Left ventricle myocardium inferior (tissue), 1 donor: ENCODE measurements around the gene LRRC51. TPM values are rescaled to one million over a fixed set of nuclear protein-coding genes. Genes with fewer than 3 reads are reported as not detected.
A peak's percentile ranks its signal among the peaks of the same experiment; 100 is the strongest.

Experiments used
- DNase-seq: peaks from one replicate; pipeline ENCODE4 v3.0.0-alpha.2; 2020
- H3K27ac ChIP-seq: fragments of 200-600 bp; replicated peaks from 2 replicates; pipeline ENCODE4 v1.8.0; 2021
- H3K27me3 ChIP-seq: fragments of 200-600 bp; 2 replicates; pipeline ENCODE4 v1.8.0; 2021; ENCODE audit warnings: low read depth
- H3K36me3 ChIP-seq: fragments of 200-600 bp; 2 replicates; pipeline ENCODE4 v1.8.0; 2021
- H3K4me1 ChIP-seq: fragments of 200-600 bp; 2 replicates; pipeline ENCODE4 v1.8.0; 2021
- H3K4me3 ChIP-seq: fragments of 200-600 bp; 2 replicates; pipeline ENCODE4 v1.8.0; 2021; ENCODE audit warnings: mild to moderate bottlenecking, moderate library complexity
- H3K9me3 ChIP-seq: fragments of 200-600 bp; replicated peaks from 2 replicates; pipeline ENCODE4 v1.8.0; 2021
- CTCF ChIP-seq: fragments of 200-600 bp; IDR thresholded peaks from 2 replicates; pipeline ENCODE4 v1.8.0; 2021; ENCODE audit warnings: antibody characterized with exemption, mild to moderate bottlenecking, borderline replicate concordance
- intact Hi-C: fragments of 100-400 bp; cut with micrococcal nuclease; formaldehyde crosslinking; loops from one replicate; pipeline ENCODE4 v1.11.0; 2022
- total RNA-seq: library from RNA; stranded (reverse); fragmentation: NEBNext Ultra II Directional; extraction: Animal tissue kit (Norgen Biotek cat#: 25700); gene quantifications from one replicate; pipeline ENCODE4 v1.2.1, GENCODE V29; 2021
- donor health status: DM: no; HTN: yes; CAD: no; lungs with severe emphysema.

The LRRC51 gene
- total RNA-seq, 1 donor from 2014 or later: 3.5 TPM

DNA sequence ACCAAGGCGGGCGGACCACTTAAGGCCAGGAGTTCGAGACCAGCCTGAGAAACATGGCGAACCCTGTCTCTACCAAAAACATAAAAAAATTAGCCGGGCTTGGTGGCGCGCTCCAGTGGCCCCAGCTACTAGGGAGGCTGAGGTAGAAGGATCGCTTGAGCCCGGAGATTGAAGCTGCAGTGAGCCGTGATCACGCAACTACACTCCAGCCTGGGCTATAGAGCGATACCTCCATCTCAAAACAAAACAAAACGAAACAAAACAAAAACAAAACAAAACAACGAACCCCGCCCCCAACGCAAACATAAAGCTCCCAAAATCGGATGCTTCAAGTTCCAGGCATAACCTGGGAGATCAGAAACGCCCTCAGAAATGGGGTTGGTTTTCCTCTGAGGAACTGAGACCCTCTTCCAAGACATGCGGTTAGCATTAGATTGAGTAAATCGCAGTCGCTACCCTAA lies 564 bp downstream of the LRRC51 start:
- no peak for TF ChIP-seq CTCF
- Histone ChIP-seq H3K27ac (peak overlapping the region; percentile 87), H3K9me3 (no peaks in the 10 kb centered on the region), H3K27me3 (no peaks in the 10 kb centered on the region), H3K4me1 (peaks cover 22% of the 10 kb centered on the region), H3K36me3 (peaks cover 2% of the 10 kb centered on the region), H3K4me3 (peak overlapping the region; percentile 79)
- DNase-seq: no peak
- intact Hi-C loops: no loop called here

GRCh38 chr11:72081821-72082453 lies 1.3 kb downstream of the LRRC51 start:
- H3K27me3 ChIP-seq: no peaks in the 10 kb centered on the region
- no peak for TF ChIP-seq CTCF
- H3K9me3 ChIP-seq: no peaks in the 10 kb centered on the region
- DNase-seq: no peak
- H3K4me1 ChIP-seq: peaks cover 22% of the 10 kb centered on the region
- no peak overlapping the region for H3K4me3 ChIP-seq
- intact Hi-C loops: no loop called here
- H3K27ac ChIP-seq: peak overlapping the region; percentile 87
- no peaks in the 10 kb centered on the region for H3K36me3 ChIP-seq

DNA sequence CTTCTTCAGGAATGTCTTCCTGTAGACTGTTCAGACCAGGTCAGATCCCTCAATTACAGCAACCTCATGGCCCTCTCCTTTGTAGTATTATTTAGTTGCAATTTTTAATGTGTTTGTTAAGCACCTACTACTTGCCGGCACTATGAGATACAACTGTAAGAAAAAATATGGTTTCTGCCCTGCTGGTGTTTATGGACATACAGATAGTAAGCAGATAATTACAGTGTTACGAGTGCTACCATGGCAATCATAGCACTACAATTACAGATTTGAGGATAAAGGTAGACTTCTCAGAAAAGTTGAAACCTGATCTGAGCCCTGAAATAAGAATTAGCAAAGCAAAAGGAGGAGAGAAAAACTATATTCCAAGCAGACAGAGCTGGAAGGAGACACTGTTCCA lies 2.8 kb downstream of the LRRC51 start:
- Histone ChIP-seq H3K4me3 (no peak overlapping the region), H3K9me3 (no peaks in the 10 kb centered on the region), H3K27me3 (no peaks in the 10 kb centered on the region), H3K27ac (no peak overlapping the region), H3K4me1 (peaks cover 22% of the 10 kb centered on the region), H3K36me3 (peaks cover 5% of the 10 kb centered on the region)
- intact Hi-C loops: no loop called here
- DNase-seq: no peak
- no peak for TF ChIP-seq CTCF

DNA sequence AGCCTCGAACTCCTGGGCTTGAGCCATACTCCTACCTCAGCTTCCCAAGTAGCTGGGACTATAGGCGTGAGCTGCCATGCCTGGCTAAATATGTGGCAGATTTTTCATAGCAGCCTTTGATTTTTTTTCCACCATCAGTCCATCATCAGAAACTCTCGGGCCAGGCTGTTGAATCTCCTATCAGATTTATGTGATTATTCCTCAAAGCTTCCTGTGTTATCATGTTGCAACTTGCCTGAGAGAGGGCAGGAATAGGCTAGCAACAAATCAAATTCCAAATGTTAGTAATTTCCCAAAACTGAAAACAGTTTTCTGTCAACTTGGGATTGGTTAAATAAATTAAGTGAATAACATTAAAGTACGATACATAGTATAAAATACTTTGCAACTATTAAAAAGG lies 3.4 kb downstream of the LRRC51 start:
- no peak overlapping the region for H3K27ac ChIP-seq
- peaks cover 17% of the 10 kb centered on the region for H3K4me1 ChIP-seq
- H3K36me3 ChIP-seq: peaks cover 8% of the 10 kb centered on the region
- no peak overlapping the region for H3K4me3 ChIP-seq
- DNase-seq: no peak
- intact Hi-C loops: no loop called here
- no peaks in the 10 kb centered on the region for H3K9me3 ChIP-seq
- TF ChIP-seq CTCF: no peak
- H3K27me3 ChIP-seq: no peaks in the 10 kb centered on the region

- no peaks in the 10 kb centered on the region for H3K27me3 ChIP-seq
- H3K9me3 ChIP-seq: no peaks in the 10 kb centered on the region
- peaks cover 8% of the 10 kb centered on the region for H3K4me1 ChIP-seq
- no peak overlapping the region for H3K27ac ChIP-seq
- no peak for TF ChIP-seq CTCF
- H3K36me3 ChIP-seq: peaks cover 8% of the 10 kb centered on the region
- no peak overlapping the region for H3K4me3 ChIP-seq
- intact Hi-C loops: loop anchor here (5.0 kb wide), 1 partner anchor 108 kb away; no protein-coding TSS in a partner anchor
- DNase-seq: no peak
Observed at GRCh38 chr11:72084965-72085364, 4.3 kb downstream of the LRRC51 start.
